Measurements from ENCODE around the gene IGBP1. TPM values are rescaled to one million over a fixed set of nuclear protein-coding genes. Genes with fewer than 3 reads are reported as not detected.

IGBP1 gene
- total RNA-seq: 50.7 and 78.6 TPM in 2 replicates

DNA sequence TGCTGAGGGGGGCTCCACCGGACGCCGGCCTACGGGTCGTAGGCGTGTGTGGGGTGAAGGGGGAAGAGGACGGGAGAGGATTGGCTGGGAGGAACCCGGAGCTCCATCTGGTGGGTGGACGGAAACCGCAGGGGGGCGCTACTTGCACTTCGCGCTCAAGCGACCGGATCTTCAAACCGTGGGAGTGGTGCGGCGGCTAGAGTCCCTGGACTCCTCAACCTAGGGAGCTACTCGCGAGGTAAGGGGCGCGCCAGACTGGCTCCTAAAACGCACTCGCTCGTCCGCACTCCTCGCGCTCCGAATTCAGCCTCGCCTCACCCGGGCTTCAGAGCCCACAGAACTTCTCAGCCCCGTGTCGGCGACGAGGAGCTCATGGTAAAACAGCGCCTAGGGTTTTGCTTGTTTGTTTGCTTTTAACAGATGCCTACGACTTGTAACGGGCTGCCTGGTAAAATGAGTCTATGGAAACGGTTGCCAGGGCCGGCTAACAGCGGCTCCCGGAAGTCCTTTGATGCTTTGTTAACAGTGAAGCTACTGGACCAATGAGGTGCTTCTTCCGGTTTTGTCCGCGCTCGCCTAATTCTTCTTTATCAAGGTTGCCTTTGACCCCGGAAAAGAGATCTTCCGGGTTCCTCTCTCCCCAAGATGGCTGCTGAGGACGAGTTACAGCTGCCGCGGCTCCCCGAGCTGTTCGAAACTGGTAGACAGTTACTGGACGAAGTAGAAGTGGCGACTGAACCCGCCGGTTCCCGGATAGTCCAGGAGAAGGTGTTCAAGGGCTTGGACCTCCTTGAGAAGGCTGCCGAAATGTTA is at the start of gene IGBP1:
TSS of gene IGBP1 (plus strand) at position 145 of the 813 bp plus-strand sequence. CDS start at position 646, 501 bp downstream.

DNA sequence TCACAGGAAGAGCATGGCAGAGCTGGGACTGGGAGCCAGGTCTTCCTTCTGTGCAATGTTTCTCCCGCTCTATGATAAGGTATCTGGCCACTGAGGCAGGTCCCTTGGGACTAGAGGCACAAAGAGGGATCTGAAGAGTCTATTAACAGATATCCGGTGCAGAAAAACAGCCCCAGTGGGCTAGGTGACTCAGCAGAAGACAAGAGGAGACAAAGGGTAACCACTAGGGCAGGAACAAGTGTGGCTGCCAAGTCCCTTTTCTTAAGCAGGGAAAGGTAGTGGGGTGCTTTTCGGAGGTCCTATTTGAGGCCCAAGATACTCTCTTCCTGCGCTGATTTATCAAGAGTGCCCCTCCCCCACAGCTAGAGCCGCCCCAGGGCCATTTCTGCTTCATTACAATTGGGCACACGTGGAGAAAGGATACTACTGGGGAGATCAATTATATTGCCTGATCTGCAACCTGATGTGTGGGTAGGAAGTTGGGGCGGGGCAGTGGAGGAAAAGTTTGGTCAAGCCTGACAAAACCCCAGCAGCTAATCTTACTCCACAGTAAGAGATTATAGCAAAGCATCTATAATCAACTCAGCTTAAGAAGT is 43.8 kb downstream of the IGBP1 start, which contains the start of gene DGAT2L6:
TSS of gene DGAT2L6 (plus strand) at position 546 of the 596 bp plus-strand sequence. CDS start 100 bp downstream, outside the sequence.

Other genes starting within 250 kb of the IGBP1 start
- not detected in 2 replicates for gene AWAT2, start 83.5 kb upstream of the IGBP1 start, total RNA-seq
- gene OTUD6A, start 71.0 kb upstream of the IGBP1 start, total RNA-seq: under 0.01 TPM in 1 of 2 replicates, not detected in the other
- not detected in 2 replicates for gene DGAT2L6, start 44.0 kb downstream of the IGBP1 start, total RNA-seq
- not detected in 2 replicates for gene AWAT1, start 101.2 kb downstream of the IGBP1 start, total RNA-seq
- under 0.01 TPM in 1 of 2 replicates, not detected in the other for gene P2RY4, start 126.8 kb downstream of the IGBP1 start, total RNA-seq
- gene ARR3, start 134.9 kb downstream of the IGBP1 start, total RNA-seq: not detected in 2 replicates
- not detected in 2 replicates for gene RAB41, start 148.7 kb downstream of the IGBP1 start, total RNA-seq
- 39.2 and 40.3 TPM in 2 replicates for gene PDZD11, start 156.5 kb downstream of the IGBP1 start, total RNA-seq
- gene KIF4A, start 156.7 kb downstream of the IGBP1 start, total RNA-seq: 10.9 and 35.3 TPM in 2 replicates